ENCODE measurements around the gene LIG1.

The LIG1 gene

GRCh38 chr19:48094129-48094854, 75.9 kb downstream of the LIG1 start:
- TF ChIP-seq GATA2 (IDR thresholded peaks at IDR 0.05; ENCODE audit: low read depth, low read length) (no peak), GATA3 (IDR thresholded peaks at IDR 0.05; ENCODE audit: low read depth, low read length) (no peak)

GRCh38 chr19:48090281-48090802, 79.8 kb downstream of the LIG1 start:
- TF ChIP-seq GATA3 (IDR thresholded peaks at IDR 0.05; ENCODE audit: low read depth, low read length) = no peak
- no peak for TF ChIP-seq GATA2 (IDR thresholded peaks at IDR 0.05; ENCODE audit: low read depth, low read length)

GRCh38 chr19:48085904-48086864, 84.0 kb downstream of the LIG1 start:
- TF ChIP-seq GATA3 (IDR thresholded peaks at IDR 0.05; ENCODE audit: low read depth, low read length) (no peak), GATA2 (IDR thresholded peaks at IDR 0.05; ENCODE audit: low read depth, low read length) (no peak)

GRCh38 chr19:48085076-48085475, 85.1 kb downstream of the LIG1 start:
- no peak for TF ChIP-seq GATA2 (IDR thresholded peaks at IDR 0.05; ENCODE audit: low read depth, low read length)
- no peak for TF ChIP-seq GATA3 (IDR thresholded peaks at IDR 0.05; ENCODE audit: low read depth, low read length)

- no peak for TF ChIP-seq GATA2 (IDR thresholded peaks at IDR 0.05; ENCODE audit: low read depth, low read length)
- TF ChIP-seq GATA3 (IDR thresholded peaks at IDR 0.05; ENCODE audit: low read depth, low read length) = no peak
Observed at GRCh38 chr19:48081106-48081505, 89.0 kb downstream of the LIG1 start.

GRCh38 chr19:48069435-48069834, 100.7 kb downstream of the LIG1 start:
- TF ChIP-seq GATA2 (IDR thresholded peaks at IDR 0.05; ENCODE audit: low read depth, low read length) = no peak
- TF ChIP-seq GATA3 (IDR thresholded peaks at IDR 0.05; ENCODE audit: low read depth, low read length) = no peak
